CD4-positive, alpha-beta T cell treated with Interleukin-10 for 1 hour (primary cell): ENCODE results near the gene GOLGA6L9.
"Not testable (repeated sequence)": the region's sequence is repeated elsewhere in the genome, so short reads cannot be mapped to it uniquely, and the experiment has no call there.

Experiments used
- DNase-seq: peaks from one replicate; pipeline ENCODE4 v3.0.0-alpha.2; 2020

The GOLGA6L9 gene

DNA sequence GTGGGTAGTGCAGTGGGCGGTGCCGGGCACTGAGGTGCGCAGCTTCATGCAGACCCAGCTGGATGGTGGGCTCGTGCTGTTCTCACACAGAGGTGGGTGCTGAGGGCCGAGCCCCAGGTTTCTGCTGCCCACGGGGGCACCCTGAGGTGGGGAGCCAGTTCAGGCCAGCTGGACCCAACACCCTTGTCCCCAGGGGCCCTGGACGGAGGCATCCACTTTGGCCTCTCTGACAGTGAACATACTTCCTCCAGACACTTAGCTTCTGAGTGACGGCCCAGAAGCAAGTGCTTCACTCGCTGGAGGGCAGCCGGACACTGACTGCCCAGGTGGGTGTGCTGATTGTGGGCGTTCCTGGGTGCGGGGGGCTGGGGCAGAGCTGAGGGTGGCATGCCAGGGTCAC lies 39.8 kb downstream of the GOLGA6L9 start:
- DNase-seq = not testable (repeated sequence)

- DNase-seq = not testable (repeated sequence)
Observed at GRCh38 chr15:82472269-82472982, 42.8 kb downstream of the GOLGA6L9 start.

- not testable (repeated sequence) for DNase-seq
Observed at GRCh38 chr15:82474596-82475325, 45.1 kb downstream of the GOLGA6L9 start.

DNA sequence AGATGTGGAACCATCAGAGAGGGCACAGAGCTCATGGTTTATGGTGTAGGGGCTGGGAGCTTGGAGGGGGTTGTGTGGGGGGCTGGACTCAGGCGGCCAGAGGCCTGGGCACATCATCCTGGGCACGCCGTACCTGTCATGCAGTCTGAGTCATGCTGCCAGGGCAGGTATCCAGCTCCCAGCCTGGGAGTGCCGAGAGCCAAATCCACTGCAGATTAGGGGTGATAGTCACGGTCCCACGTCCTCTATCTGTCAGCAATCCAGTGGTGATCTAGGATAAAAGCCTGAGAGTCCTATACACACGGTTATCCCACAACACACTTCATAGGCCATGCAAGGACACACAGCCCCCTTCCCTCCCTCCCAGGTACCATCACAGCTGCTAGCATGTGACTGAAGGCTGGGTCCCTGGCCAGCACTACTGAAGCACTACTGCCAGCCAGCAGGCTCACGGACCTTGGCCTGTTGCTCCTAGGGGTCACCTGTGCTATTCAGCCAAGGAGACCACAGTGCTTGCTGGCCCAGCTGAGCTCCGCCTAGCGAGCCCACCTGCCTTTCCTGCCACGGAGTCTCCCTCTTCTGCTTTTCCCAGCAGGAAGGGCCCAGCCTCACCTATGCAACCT lies 45.8 kb downstream of the GOLGA6L9 start:
- DNase-seq = not testable (repeated sequence)

DNA sequence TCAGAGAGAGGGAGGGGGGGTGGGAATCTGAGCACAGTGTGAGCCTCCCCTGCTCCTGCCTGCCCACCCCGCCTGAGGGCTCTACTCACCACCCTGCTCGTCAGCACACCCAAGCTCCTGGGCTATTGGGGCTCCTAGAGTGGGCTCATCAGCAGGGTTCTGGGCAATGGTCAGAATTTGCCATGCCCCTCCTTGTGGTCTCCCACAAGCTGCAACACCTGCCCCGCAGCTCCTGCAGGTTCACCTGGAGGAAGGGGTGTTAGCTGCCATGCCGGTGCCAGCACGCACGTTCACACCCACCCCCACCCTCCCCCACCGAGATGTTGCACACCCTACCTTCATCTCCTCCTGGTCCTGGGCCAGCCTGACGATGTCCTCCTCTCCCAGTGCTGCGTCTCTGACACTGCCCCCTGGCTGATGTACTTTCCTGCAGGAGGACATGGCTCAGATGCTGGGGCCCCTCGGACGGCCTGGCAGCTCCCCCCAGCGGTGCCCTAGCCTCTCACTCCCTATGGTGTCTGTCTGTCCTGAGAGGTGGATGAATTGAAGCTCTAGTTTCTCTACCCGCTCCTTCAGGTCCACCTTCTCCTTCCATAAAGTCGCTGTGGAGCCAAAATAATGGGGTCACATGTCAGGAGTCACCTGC lies 47.2 kb downstream of the GOLGA6L9 start:
- DNase-seq = not testable (repeated sequence)

GRCh38 chr15:82477343-82478057 lies 47.9 kb downstream of the GOLGA6L9 start:
- not testable (repeated sequence) for DNase-seq
